A673 (cell line): ENCODE results near the gene TUBA1A. TPM values are rescaled to one million over a fixed set of nuclear protein-coding genes. Genes with fewer than 3 reads are reported as not detected.

Experiments
- BruUV-seq: library from RNA; stranded (reverse); fragments of 400-500 nt; replicated peaks from 2 replicates; lab custom pipeline; 2021; lab: Mats Ljungman, UMichigan
- CTCF ChIA-PET: fragments of 300-600 bp; sonication (Branson Sonifier 250); formaldehyde crosslinking; loops from one replicate; lab custom pipeline; 2022; ENCODE audit warnings: antibody characterized with exemption; lab: Charles Lee
- POLR2A ChIA-PET: fragments of 300-600 bp; sonication (Branson Sonifier 250); formaldehyde crosslinking; loops from one replicate; lab custom pipeline; 2022; ENCODE audit warnings: antibody characterized with exemption; ENCODE audit not compliant: low non-redundant PET; lab: Charles Lee
- DNase-seq: peaks from one replicate; pipeline ENCODE4 v3.0.0-alpha.2; 2015; ENCODE audit warnings: low spot score
- H3K27ac ChIP-seq: fragments of 200-600 bp; sonication (generic); 2 replicates; pipeline ENCODE4 v1.5.1; 2016; ENCODE audit warnings: mixed run types, low read depth, mild to moderate bottlenecking, mixed read lengths, antibody characterized with exemption, low read length; ENCODE audit not compliant: poor library complexity, severe bottlenecking
- H3K27me3 ChIP-seq: fragments of 200-600 bp; sonication (generic); replicated peaks from 2 replicates; pipeline ENCODE4 v1.6.1; 2017; ENCODE audit warnings: mixed run types, low read depth, mild to moderate bottlenecking, mixed read lengths, antibody characterized with exemption, low read length; ENCODE audit not compliant: insufficient read depth, poor library complexity
- H3K36me3 ChIP-seq: fragments of 200-600 bp; sonication (generic); 2 replicates; pipeline ENCODE4 v1.6.1; 2016; ENCODE audit warnings: mixed run types, mild to moderate bottlenecking, mixed read lengths, antibody characterized with exemption, low read length; ENCODE audit not compliant: insufficient read depth, poor library complexity, severe bottlenecking
- H3K4me1 ChIP-seq: fragments of 200-600 bp; sonication (generic); 2 replicates; pipeline ENCODE4 v1.6.1; 2017; ENCODE audit warnings: mixed run types, mild to moderate bottlenecking, mixed read lengths, antibody characterized with exemption, low read length; ENCODE audit not compliant: insufficient read depth, poor library complexity, severe bottlenecking
- H3K4me3 ChIP-seq: fragments of 200-600 bp; sonication (generic); 2 replicates; pipeline ENCODE4 v1.5.1; 2016; ENCODE audit warnings: low read depth, mixed run types, mild to moderate bottlenecking, mixed read lengths, low read length; ENCODE audit not compliant: poor library complexity, severe bottlenecking
- H3K9me3 ChIP-seq: fragments of 200-600 bp; sonication (generic); 2 replicates; pipeline ENCODE4 v1.6.1; 2016; ENCODE audit warnings: mixed run types, low read depth, mild to moderate bottlenecking, mixed read lengths, antibody characterized with exemption, low read length; ENCODE audit not compliant: poor library complexity, severe bottlenecking
- CTCF ChIP-seq: fragments of 300-800, 200-600 bp; sonication (generic); conservative IDR thresholded peaks from 2 replicates; pipeline ENCODE4 v1.5.1; 2017; ENCODE audit warnings: low read depth, mild to moderate bottlenecking, antibody characterized with exemption, low read length, moderate library complexity, mixed read lengths
- EZH2 ChIP-seq: fragments of 200-600 bp; sonication (generic); IDR thresholded peaks from 2 replicates; pipeline ENCODE4 v1.6.1; 2017; ENCODE audit warnings: borderline replicate concordance, low read depth, mild to moderate bottlenecking, mixed read lengths, antibody characterized with exemption, low read length; ENCODE audit not compliant: poor library complexity, severe bottlenecking
- intact Hi-C: fragments of 100-400 bp; cut with micrococcal nuclease; formaldehyde crosslinking; loops from one replicate; pipeline ENCODE4 v1.10.0; 2022; ENCODE audit not compliant: unreplicated experiment
- total RNA-seq: library from RNA; stranded (reverse); gene quantifications from 2 replicates; pipeline ENCODE4 v1.2.3, GENCODE V29; 2021

The TUBA1A gene
- total RNA-seq, 1 experiment from 2014 or later = 504 TPM

- H3K9me3 ChIP-seq = no peaks in the 10 kb centered on the region
- DNase-seq = peak; percentile 89
- no peaks in the 10 kb centered on the region for H3K36me3 ChIP-seq
- ChIA-PET CTCF (interaction anchor here (0.6 to 1.5 kb wide), 4 partner anchors 14 to 145 kb away, joined by 3 to 8 read pairs (median 4); partner anchors contain the start of genes TUBA1A and TUBA1B), POLR2A (interaction anchor here (0.6 to 1.0 kb wide), 3 partner anchors 45 to 115 kb away, joined by 3 to 13 read pairs (median 8); partner anchors contain the start of gene TUBA1B)
- intact Hi-C loops = loop anchor here (1.0 kb wide), 1 partner anchor 102 kb away; the partner anchor contains the start of gene TUBA1B
- peak; percentile 29; the same call in 1 of the 2 replicates for TF ChIP-seq CTCF
- no peak for TF ChIP-seq EZH2
- no TSS peak for BruUV-seq
- H3K27ac ChIP-seq = peak overlapping the region; percentile 60
- H3K27me3 ChIP-seq = no peaks in the 10 kb centered on the region
- peaks cover 21% of the 10 kb centered on the region for H3K4me1 ChIP-seq
- H3K4me3 ChIP-seq = peak overlapping the region; percentile 9
Observed at GRCh38 chr12:49232940-49233841, 44.3 kb upstream of the TUBA1A start.

GRCh38 chr12:49231878-49232655 lies 43.2 kb upstream of the TUBA1A start:
- BruUV-seq = no TSS peak
- intact Hi-C loops = no loop called here
- TF ChIP-seq EZH2 (no peak), CTCF (no peak)
- ChIA-PET CTCF (interaction anchor here (0.5 to 1.5 kb wide), 4 partner anchors 15 to 101 kb away, joined by 3 to 5 read pairs (median 3); partner anchors contain the start of genes TUBA1A and TUBA1B), POLR2A (interaction anchor here (0.6 to 1.0 kb wide), 3 partner anchors 44 to 116 kb away, joined by 3 to 13 read pairs (median 8); partner anchors contain the start of gene TUBA1B)
- H3K27me3 ChIP-seq = no peaks in the 10 kb centered on the region
- peak; percentile 28 for DNase-seq
- H3K4me1 ChIP-seq = peaks cover 21% of the 10 kb centered on the region
- no peaks in the 10 kb centered on the region for H3K9me3 ChIP-seq
- H3K36me3 ChIP-seq = no peaks in the 10 kb centered on the region
- peak overlapping the region; percentile 60 for H3K27ac ChIP-seq
- no peak overlapping the region for H3K4me3 ChIP-seq

GRCh38 chr12:49230805-49231194 lies 41.9 kb upstream of the TUBA1A start:
- ChIA-PET POLR2A (interaction anchor here (0.8 kb wide), 1 partner anchor 80 kb away, joined by 5 read pairs; no protein-coding TSS in a partner anchor), CTCF (no interaction called here)
- H3K4me3 ChIP-seq = no peak overlapping the region
- intact Hi-C loops = no loop called here
- no peaks in the 10 kb centered on the region for H3K27me3 ChIP-seq
- BruUV-seq = no TSS peak
- H3K27ac ChIP-seq = no peak overlapping the region
- TF ChIP-seq EZH2 (no peak), CTCF (no peak)
- no peaks in the 10 kb centered on the region for H3K9me3 ChIP-seq
- DNase-seq = no peak
- no peaks in the 10 kb centered on the region for H3K36me3 ChIP-seq
- H3K4me1 ChIP-seq = peaks cover 21% of the 10 kb centered on the region
